GM12878 (cell line): ENCODE results near the gene SVEP1. TPM values are rescaled to one million over a fixed set of nuclear protein-coding genes. Genes with fewer than 3 reads are reported as not detected.

Source experiments
- ATAC-seq: fragments of 200-7000 bp; cut with Tn5 transposase; 3 replicates; pipeline ENCODE4 v1.9.1; 2020; ENCODE audit warnings: mild to moderate bottlenecking, moderate library complexity
- BruUV-seq: library from RNA; stranded (reverse); fragments of 400-500 nt; replicated peaks from 2 replicates; lab custom pipeline; 2021; lab: Mats Ljungman, UMichigan
- CTCF ChIA-PET: fragments of 300-600 bp; sonication (Branson Sonifier 250); formaldehyde crosslinking; extraction: SDS; loops from one replicate; lab custom pipeline; 2021; ENCODE audit warnings: inconsistent platforms; lab: Yijun Ruan, JAX
- POLR2A ChIA-PET: fragments of 350-600 bp; formaldehyde crosslinking; extraction: SDS; loops from one replicate; lab custom pipeline; 2021; ENCODE audit warnings: inconsistent platforms; lab: Charles Lee
- RAD21 ChIA-PET: fragments of 300-600 bp; sonication (Branson Sonifier 250); formaldehyde crosslinking; loops from one replicate; lab custom pipeline; 2023; ENCODE audit warnings: antibody characterized with exemption; ENCODE audit not compliant: unreplicated experiment; lab: Charles Lee
- SMC1A ChIA-PET: fragments of 300-600 bp; sonication (Branson Sonifier 250); formaldehyde crosslinking; loops from one replicate; lab custom pipeline; 2023; ENCODE audit not compliant: unreplicated experiment, uncharacterized antibody; lab: Charles Lee
- DNase-seq: peaks from one replicate; pipeline ENCODE4 v3.0.0-alpha.2; 2011; ENCODE audit warnings: low read depth, low spot score
- FAIRE-seq: peaks from 3 replicates; lab custom pipeline; 2011; peaks lifted over from hg19 to GRCh38; lab: Jason Lieb, UNC
- H2AFZ ChIP-seq: 2 replicates; pipeline ENCODE4 v1.6.0; 2011; ENCODE audit warnings: low read depth, low read length, control low read depth; ENCODE audit not compliant: control insufficient read depth
- H3K27ac ChIP-seq: 2 replicates; pipeline ENCODE4 v1.5.1; 2011; ENCODE audit warnings: control low read depth; ENCODE audit not compliant: control insufficient read depth, insufficient read depth
- H3K27me3 ChIP-seq, 2 experiments: replicated peaks in 1 of 2; 2 replicates each; pipeline versions ENCODE4 v1.6.0 to v1.6.1; 2011; ENCODE audit warnings: low read length in 1 of 2; ENCODE audit not compliant: control insufficient read depth in 2 of 2, insufficient read depth in 2 of 2
- H3K36me3 ChIP-seq, 2 experiments: 2 replicates each; pipeline ENCODE4 v1.5.1; 2011; ENCODE audit warnings: low read length in 1 of 2; ENCODE audit not compliant: control insufficient read depth in 2 of 2, insufficient read depth in 2 of 2
- H3K4me1 ChIP-seq: 2 replicates; pipeline ENCODE4 v1.6.1; 2011; ENCODE audit warnings: mild to moderate bottlenecking, low read length, moderate library complexity, mixed read lengths; ENCODE audit not compliant: control insufficient read depth, insufficient read depth
- H3K4me2 ChIP-seq: 2 replicates; pipeline ENCODE4 v1.6.0; 2011; ENCODE audit warnings: control low read depth; ENCODE audit not compliant: control insufficient read depth, insufficient read depth
- H3K4me3 ChIP-seq: fragments of 200-600 bp; sonication (generic); 2 replicates; pipeline ENCODE4 v1.5.1; 2016
- H3K79me2 ChIP-seq: 2 replicates; pipeline ENCODE4 v1.6.0; 2011; ENCODE audit warnings: low read length; ENCODE audit not compliant: control insufficient read depth, insufficient read depth
- H3K9ac ChIP-seq: 2 replicates; pipeline ENCODE4 v1.8.0; 2011; ENCODE audit warnings: low read length, control low read depth, mixed read lengths; ENCODE audit not compliant: control insufficient read depth, insufficient read depth
- H3K9me3 ChIP-seq: replicated peaks from 3 replicates; pipeline ENCODE4 v1.5.1; 2011; ENCODE audit warnings: mild to moderate bottlenecking, low read length; ENCODE audit not compliant: control insufficient read depth, insufficient read depth
- H4K20me1 ChIP-seq: 2 replicates; pipeline ENCODE4 v1.6.0; 2011; ENCODE audit not compliant: control insufficient read depth, insufficient read depth
- ATF2 ChIP-seq: IDR thresholded peaks from 2 replicates; pipeline ENCODE4 v1.6.1; 2012; ENCODE audit warnings: low read length, inconsistent platforms
- BCLAF1 ChIP-seq: fragments of 450-650 bp; IDR thresholded peaks from 2 replicates; pipeline ENCODE4 v1.6.1; 2017; ENCODE audit warnings: antibody characterized with exemption, mild to moderate bottlenecking, moderate library complexity
- BHLHE40 ChIP-seq, 2 experiments: fragments of 450-650 bp in 1 of 2; IDR thresholded peaks; 2 replicates each; pipeline ENCODE4 v1.6.1; 2011 to 2017; ENCODE audit warnings: low read depth in 2 of 2, borderline replicate concordance in 1 of 2, improper control_type of control experiment in 1 of 2, low read length in 1 of 2, mild to moderate bottlenecking in 1 of 2
- JUND ChIP-seq: IDR thresholded peaks from 2 replicates; pipeline ENCODE4 v1.6.1; 2012; ENCODE audit warnings: low read depth, mild to moderate bottlenecking, low read length, improper control_type of control experiment, moderate library complexity
- NFIC ChIP-seq: IDR thresholded peaks from 2 replicates; pipeline ENCODE4 v1.6.1; 2012; ENCODE audit warnings: low read depth, mild to moderate bottlenecking, inconsistent platforms, low read length, moderate library complexity
- RCOR1 ChIP-seq: conservative IDR thresholded peaks from 2 replicates; pipeline ENCODE4 v1.6.1; 2012; ENCODE audit warnings: low read depth, low read length, improper control_type of control experiment
- REST ChIP-seq: IDR thresholded peaks from 2 replicates; pipeline ENCODE4 v1.6.1; 2012; ENCODE audit warnings: mild to moderate bottlenecking, low read depth, low read length
- SKIL ChIP-seq: fragments of 450-650 bp; IDR thresholded peaks from 2 replicates; pipeline ENCODE4 v1.6.1; 2017; ENCODE audit warnings: mild to moderate bottlenecking, low read depth, inconsistent platforms; ENCODE audit not compliant: poor library complexity, severe bottlenecking
- SPI1 ChIP-seq: IDR thresholded peaks from 2 replicates; pipeline ENCODE4 v1.6.1; 2011; ENCODE audit warnings: low read depth, mild to moderate bottlenecking, low read length, moderate library complexity, borderline replicate concordance; ENCODE audit not compliant: insufficient read depth
- TCF3 ChIP-seq: IDR thresholded peaks from 2 replicates; pipeline ENCODE4 v1.6.1; 2012; ENCODE audit warnings: low read depth, mild to moderate bottlenecking, low read length, borderline replicate concordance; ENCODE audit not compliant: insufficient read depth
- TCF7 ChIP-seq: IDR thresholded peaks from 2 replicates; pipeline ENCODE4 v1.6.1; 2014; ENCODE audit warnings: antibody characterized with exemption, borderline replicate concordance
- YBX1 ChIP-seq: fragments of 450-650 bp; IDR thresholded peaks from 2 replicates; pipeline ENCODE4 v1.6.1; 2016; ENCODE audit warnings: antibody characterized with exemption
- ZNF217 ChIP-seq: fragments of 450-650 bp; IDR thresholded peaks from 2 replicates; pipeline ENCODE4 v1.6.1; 2017; ENCODE audit warnings: antibody characterized with exemption, mild to moderate bottlenecking
- ZNF24 ChIP-seq: fragments of 450-650 bp; IDR thresholded peaks from 2 replicates; pipeline ENCODE4 v1.6.1; 2017; ENCODE audit warnings: antibody characterized with exemption, mild to moderate bottlenecking
- WGBS: methylation state at CpG from one replicate; pipeline ENCODE4 v1.1.6; 2016; ENCODE audit warnings: low lambda C conversion rate; ENCODE audit not compliant: insufficient replicate concordance, insufficient coverage; ENCODE audit errors: missing lambda C conversion rate; 5-methylcytosine and 5-hydroxymethylcytosine counted together
- in situ Hi-C: fragments of 300-500 bp; cut with MboI; formaldehyde crosslinking; loops from 9 replicates; pipeline ENCODE4 v1.14.3; 2018; ENCODE audit warnings: mixed read lengths
- intact Hi-C: fragments of 100-400 bp; cut with micrococcal nuclease; formaldehyde crosslinking; loops from one replicate; pipeline ENCODE4 v1.14.2; 2022; ENCODE audit not compliant: unreplicated experiment
- polyA plus RNA-seq, 11 experiments: library from polyadenylated mRNA; depleted of rRNA in 4 of 11; unstranded in 6 of 11; stranded (reverse) in 5 of 11; fragments of >200 nt; fragmentation: Nextera tagmentation in 4 of 11; fragmentation: Illumina TruSeq in 1 of 11; extraction: Ambion mirVana in 4 of 11; extraction: Trizol in 1 of 11; gene quantifications; 1 replicate in 1 of 11; 2 replicates in 10 of 11; pipeline versions ENCODE4 v1.2.1 to v1.2.3, GENCODE V29; 2011 to 2016; ENCODE audit warnings: inconsistent platforms in 2 of 11, missing spikeins in 2 of 11, low read depth in 1 of 11
- total RNA-seq, 4 experiments: library from RNA; depleted of rRNA in 3 of 4; stranded (reverse); fragments of >200 nt in 3 of 4; fragmentation: Illumina TruSeq in 1 of 4; extraction: Trizol in 1 of 4; gene quantifications; 2 replicates each; pipeline versions ENCODE4 v1.2.1 to v1.2.3, GENCODE V29; 2013 to 2021

SVEP1 gene
- total and polyA plus RNA-seq, 10 of the 15 experiments (the other 5 are each of a cell fraction or from before 2014, with no cell fraction given) = under 0.01 to 0.05 (median 0.01) TPM; not detected in 5

- ChIA-PET RAD21 (no interaction called here), CTCF (no interaction called here), POLR2A (no interaction called here), SMC1A (no interaction called here)
- H3K9me3 ChIP-seq = no peaks in the 10 kb centered on the region
- BruUV-seq = no TSS peak
- H3K9ac ChIP-seq = no peak overlapping the region
- no peak for DNase-seq
- no peaks in the 10 kb centered on the region for H3K79me2 ChIP-seq
- 4% methylated on average over 1 of the region's 1 CpG for WGBS
- no peaks in the 10 kb centered on the region; a peak in 1 of 4 replicates for H3K27me3 ChIP-seq
- no peak for ATAC-seq
- H2AFZ ChIP-seq = no peak overlapping the region
- intact Hi-C loops (no loop called here), in situ Hi-C loops (no loop called here)
- no peak overlapping the region for H3K4me3 ChIP-seq
- H4K20me1 ChIP-seq = no peaks in the 10 kb centered on the region
- H3K4me2 ChIP-seq = no peak overlapping the region
- no peak overlapping the region for H3K27ac ChIP-seq
- FAIRE-seq = no peak
- H3K4me1 ChIP-seq = no peaks in the 10 kb centered on the region
- H3K36me3 ChIP-seq = no peaks in the 10 kb centered on the region
- no peak for TF ChIP-seq ATF2
- TF ChIP-seq NFIC = no peak
- TF ChIP-seq JUND = no peak
- TF ChIP-seq BHLHE40 (IDR thresholded peaks at IDR 0.05; ENCODE audit: borderline replicate concordance in 1 of 2, low read depth in 2 of 2, low read length in 1 of 2) = no peak
- no peak for TF ChIP-seq RCOR1
- no peak for TF ChIP-seq REST
- TF ChIP-seq SKIL = no peak
- no peak for TF ChIP-seq ZNF24
- TF ChIP-seq BCLAF1 = no peak
- no peak for TF ChIP-seq ZNF217
- TF ChIP-seq YBX1 = no peak
- no peak for TF ChIP-seq TCF3
- no peak for TF ChIP-seq TCF7
- TF ChIP-seq SPI1 = no peak
Observed at GRCh38 chr9:110559869-110560268, 19.7 kb downstream of the SVEP1 start.
